ENCODE results near the gene WNT7A. TPM values are rescaled to one million over a fixed set of nuclear protein-coding genes. Genes with fewer than 3 reads are reported as not detected.

WNT7A gene
- polyA plus RNA-seq, 1 of the 3 experiments (the other 2 are of a cell fraction), result not detected

DNA sequence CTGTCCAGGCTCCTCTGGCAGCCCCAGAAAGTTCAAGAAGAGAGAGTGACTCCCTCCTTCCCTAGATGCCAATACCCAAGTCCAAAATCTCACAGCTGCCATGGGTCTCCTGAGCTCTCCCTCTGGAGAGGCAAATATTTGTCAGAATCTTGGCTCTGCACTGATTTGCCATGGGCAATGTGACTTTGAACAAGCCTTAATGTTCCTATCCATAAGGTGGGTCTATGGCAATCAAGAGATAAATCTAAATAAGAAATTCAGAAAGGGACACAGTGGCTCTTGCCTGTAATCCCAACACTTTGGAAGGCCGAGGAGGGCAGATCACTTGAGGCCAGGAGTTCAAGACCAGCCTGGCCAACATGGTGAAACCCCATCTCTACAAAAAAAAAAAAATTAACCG, 12.4 kb upstream of the WNT7A start (continued):
- TF ChIP-seq, protein P1, sequence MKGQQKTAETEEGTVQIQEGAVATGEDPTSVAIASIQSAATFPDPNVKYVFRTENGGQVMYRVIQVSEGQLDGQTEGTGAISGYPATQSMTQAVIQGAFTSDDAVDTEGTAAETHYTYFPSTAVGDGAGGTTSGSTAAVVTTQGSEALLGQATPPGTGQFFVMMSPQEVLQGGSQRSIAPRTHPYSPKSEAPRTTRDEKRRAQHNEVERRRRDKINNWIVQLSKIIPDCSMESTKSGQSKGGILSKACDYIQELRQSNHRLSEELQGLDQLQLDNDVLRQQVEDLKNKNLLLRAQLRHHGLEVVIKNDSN (IDR thresholded peaks at IDR 0.05; ENCODE audit: borderline replicate concordance, low read depth), result no peak
- TF ChIP-seq, protein P2, sequence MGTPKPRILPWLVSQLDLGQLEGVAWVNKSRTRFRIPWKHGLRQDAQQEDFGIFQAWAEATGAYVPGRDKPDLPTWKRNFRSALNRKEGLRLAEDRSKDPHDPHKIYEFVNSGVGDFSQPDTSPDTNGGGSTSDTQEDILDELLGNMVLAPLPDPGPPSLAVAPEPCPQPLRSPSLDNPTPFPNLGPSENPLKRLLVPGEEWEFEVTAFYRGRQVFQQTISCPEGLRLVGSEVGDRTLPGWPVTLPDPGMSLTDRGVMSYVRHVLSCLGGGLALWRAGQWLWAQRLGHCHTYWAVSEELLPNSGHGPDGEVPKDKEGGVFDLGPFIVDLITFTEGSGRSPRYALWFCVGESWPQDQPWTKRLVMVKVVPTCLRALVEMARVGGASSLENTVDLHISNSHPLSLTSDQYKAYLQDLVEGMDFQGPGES (IDR thresholded peaks at IDR 0.05; ENCODE audit: low read depth, low read length), result no peak
- no peak for TF ChIP-seq EZH2phosphoT487 (IDR thresholded peaks at IDR 0.05; ENCODE audit: borderline replicate concordance, low read depth)

DNA sequence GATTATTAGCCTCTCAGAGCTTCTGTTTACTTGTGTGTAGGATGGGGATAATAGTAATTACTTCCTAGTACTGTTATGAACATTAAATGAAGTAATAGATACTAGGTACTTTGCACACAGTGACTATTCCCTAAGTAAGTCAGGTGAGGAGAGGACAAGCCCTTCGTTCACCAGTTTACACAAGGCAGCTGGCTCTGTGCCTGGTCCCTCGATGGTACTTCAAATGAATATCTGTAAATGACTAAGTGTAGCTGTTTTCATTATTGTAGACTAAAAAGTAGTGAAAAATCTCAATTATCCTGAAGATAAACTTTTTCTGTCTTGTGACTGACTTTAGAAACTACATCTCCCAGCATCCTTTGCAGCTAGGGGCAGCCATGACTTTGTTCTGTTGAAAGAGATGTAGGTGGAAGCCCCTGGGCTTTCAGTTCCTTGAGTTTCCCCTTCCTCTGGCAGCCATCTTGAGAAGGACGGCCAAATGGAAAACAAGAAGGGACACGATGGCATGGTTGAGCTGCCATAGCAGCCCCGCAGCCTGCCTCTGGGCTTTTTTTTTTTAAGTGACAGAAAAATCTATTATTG, 11.7 kb upstream of the WNT7A start:
- Histone ChIP-seq H4K20me1 (ENCODE audit: insufficient read depth) (no peaks in the 10 kb centered on the region), H3K9me3 (no peaks in the 10 kb centered on the region), H3K79me2 (ENCODE audit: insufficient read depth) (no peaks in the 10 kb centered on the region), H3K9me2 (no peaks in the 10 kb centered on the region), H3K9ac (no peak overlapping the region), H3K36me3 (replicated peaks in 1 of 2; ENCODE audit: control insufficient read depth in 1 of 2, insufficient read depth in 2 of 2, low read length in 1 of 2) (no peaks in the 10 kb centered on the region), H3K27ac (ENCODE audit: low read depth in 2 of 2, low read length in 1 of 2) (no peak overlapping the region), H3K4me2 (no peak overlapping the region), H3K4me3 (ENCODE audit: low read depth in 2 of 2, low read length in 1 of 2) (no peak overlapping the region), H2AFZ (ENCODE audit: low read depth) (no peak overlapping the region), H3K4me1 (ENCODE audit: control insufficient read depth in 1 of 2, insufficient read depth in 2 of 2, low read depth in 1 of 2, low read length in 1 of 2) (peaks cover 7 to 12% of the 10 kb centered on the region in 2 experiments; a peak in 3 of 4 replicates), H3K27me3 (ENCODE audit: insufficient read depth) (no peaks in the 10 kb centered on the region), H3F3A (replicated peaks; ENCODE audit: insufficient read depth) (peaks cover 3% of the 10 kb centered on the region)
- POLR2A ChIA-PET, result no interaction called here
- no peak for DNase-seq
- CTCF ChIA-PET, result interaction anchor here (1.0 to 18.8 kb wide), 3 partner anchors 10 to 236 kb away, joined by 3 to 979 read pairs (median 31); partner anchors contain the start of gene WNT7A
- WGBS (ENCODE audit: low lambda C conversion rate), result 46% methylated on average over 5 of the region's 5 CpGs
- no peak for TF ChIP-seq FOXM1 (IDR thresholded peaks at IDR 0.05; ENCODE audit: low read depth)
- TF ChIP-seq RAD21 (IDR thresholded peaks at IDR 0.05; ENCODE audit: low read length), result no peak
- TF ChIP-seq YY1 (IDR thresholded peaks at IDR 0.05; ENCODE audit: low read depth), result peak; percentile 78; the same call in 1 of the 2 replicates
- TF ChIP-seq, protein P3, sequence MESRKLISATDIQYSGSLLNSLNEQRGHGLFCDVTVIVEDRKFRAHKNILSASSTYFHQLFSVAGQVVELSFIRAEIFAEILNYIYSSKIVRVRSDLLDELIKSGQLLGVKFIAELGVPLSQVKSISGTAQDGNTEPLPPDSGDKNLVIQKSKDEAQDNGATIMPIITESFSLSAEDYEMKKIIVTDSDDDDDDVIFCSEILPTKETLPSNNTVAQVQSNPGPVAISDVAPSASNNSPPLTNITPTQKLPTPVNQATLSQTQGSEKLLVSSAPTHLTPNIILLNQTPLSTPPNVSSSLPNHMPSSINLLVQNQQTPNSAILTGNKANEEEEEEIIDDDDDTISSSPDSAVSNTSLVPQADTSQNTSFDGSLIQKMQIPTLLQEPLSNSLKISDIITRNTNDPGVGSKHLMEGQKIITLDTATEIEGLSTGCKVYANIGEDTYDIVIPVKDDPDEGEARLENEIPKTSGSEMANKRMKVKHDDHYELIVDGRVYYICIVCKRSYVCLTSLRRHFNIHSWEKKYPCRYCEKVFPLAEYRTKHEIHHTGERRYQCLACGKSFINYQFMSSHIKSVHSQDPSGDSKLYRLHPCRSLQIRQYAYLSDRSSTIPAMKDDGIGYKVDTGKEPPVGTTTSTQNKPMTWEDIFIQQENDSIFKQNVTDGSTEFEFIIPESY (IDR thresholded peaks at IDR 0.05; ENCODE audit: borderline replicate concordance, low read depth), result no peak
- TF ChIP-seq SIN3A (IDR thresholded peaks at IDR 0.05; ENCODE audit: borderline replicate concordance, low read depth, low read length), result no peak
- TF ChIP-seq RCOR1 (IDR thresholded peaks at IDR 0.05; ENCODE audit: low read length), result no peak

DNA sequence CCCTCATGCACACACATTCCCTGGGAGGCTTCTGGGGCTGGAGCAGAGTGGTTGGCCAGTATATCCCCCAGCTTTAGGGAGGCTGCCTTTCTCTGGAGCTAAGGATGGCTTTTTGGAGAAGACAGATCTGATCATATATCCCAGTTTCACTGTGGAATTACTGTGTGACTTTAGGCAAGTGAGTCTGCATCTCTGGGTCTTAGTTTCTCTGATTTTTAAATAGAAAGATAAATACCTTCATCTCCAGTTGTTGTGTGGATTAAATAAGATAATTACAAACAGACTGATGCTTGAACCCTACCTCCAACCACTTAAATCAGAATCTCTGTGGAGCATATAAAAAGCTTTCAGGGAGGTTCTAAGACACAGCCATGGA, 11.1 kb upstream of the WNT7A start:
- H3K9ac ChIP-seq, result no peak overlapping the region
- TF ChIP-seq, protein P4, sequence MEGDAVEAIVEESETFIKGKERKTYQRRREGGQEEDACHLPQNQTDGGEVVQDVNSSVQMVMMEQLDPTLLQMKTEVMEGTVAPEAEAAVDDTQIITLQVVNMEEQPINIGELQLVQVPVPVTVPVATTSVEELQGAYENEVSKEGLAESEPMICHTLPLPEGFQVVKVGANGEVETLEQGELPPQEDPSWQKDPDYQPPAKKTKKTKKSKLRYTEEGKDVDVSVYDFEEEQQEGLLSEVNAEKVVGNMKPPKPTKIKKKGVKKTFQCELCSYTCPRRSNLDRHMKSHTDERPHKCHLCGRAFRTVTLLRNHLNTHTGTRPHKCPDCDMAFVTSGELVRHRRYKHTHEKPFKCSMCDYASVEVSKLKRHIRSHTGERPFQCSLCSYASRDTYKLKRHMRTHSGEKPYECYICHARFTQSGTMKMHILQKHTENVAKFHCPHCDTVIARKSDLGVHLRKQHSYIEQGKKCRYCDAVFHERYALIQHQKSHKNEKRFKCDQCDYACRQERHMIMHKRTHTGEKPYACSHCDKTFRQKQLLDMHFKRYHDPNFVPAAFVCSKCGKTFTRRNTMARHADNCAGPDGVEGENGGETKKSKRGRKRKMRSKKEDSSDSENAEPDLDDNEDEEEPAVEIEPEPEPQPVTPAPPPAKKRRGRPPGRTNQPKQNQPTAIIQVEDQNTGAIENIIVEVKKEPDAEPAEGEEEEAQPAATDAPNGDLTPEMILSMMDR (IDR thresholded peaks at IDR 0.05), result no peak
- no peak for TF ChIP-seq RAD21 (IDR thresholded peaks at IDR 0.05; ENCODE audit: low read length)
- no peaks in the 10 kb centered on the region for H4K20me1 ChIP-seq (ENCODE audit: insufficient read depth)
- no peak for DNase-seq
- no peaks in the 10 kb centered on the region for H3K27me3 ChIP-seq (ENCODE audit: insufficient read depth)
- no peaks in the 10 kb centered on the region for H3K36me3 ChIP-seq (replicated peaks in 1 of 2; ENCODE audit: control insufficient read depth in 1 of 2, insufficient read depth in 2 of 2, low read length in 1 of 2)
- H3K9me2 ChIP-seq, result no peaks in the 10 kb centered on the region
- H3K27ac ChIP-seq (ENCODE audit: low read depth in 2 of 2, low read length in 1 of 2), result no peak overlapping the region
- H2AFZ ChIP-seq (ENCODE audit: low read depth), result no peak overlapping the region
- CTCF ChIA-PET, result interaction anchor here (1.0 to 18.8 kb wide), 3 partner anchors 10 to 236 kb away, joined by 3 to 979 read pairs (median 31); partner anchors contain the start of gene WNT7A
- H3K4me1 ChIP-seq (ENCODE audit: control insufficient read depth in 1 of 2, insufficient read depth in 2 of 2, low read depth in 1 of 2, low read length in 1 of 2), result peaks cover 2 to 7% of the 10 kb centered on the region in 2 experiments; a peak in 3 of 4 replicates
- H3K9me3 ChIP-seq, result no peaks in the 10 kb centered on the region
- H3K4me2 ChIP-seq, result no peak overlapping the region
- H3K4me3 ChIP-seq (ENCODE audit: low read depth in 2 of 2, low read length in 1 of 2), result no peak overlapping the region
- peaks cover 3% of the 10 kb centered on the region for H3F3A ChIP-seq (replicated peaks; ENCODE audit: insufficient read depth)
- POLR2A ChIA-PET, result no interaction called here
- H3K79me2 ChIP-seq (ENCODE audit: insufficient read depth), result no peaks in the 10 kb centered on the region

All from SK-N-SH (cell line).